SK-N-SH (cell line): Measurements from ENCODE around the gene KLHDC3.

ENCODE experiments used
- POLR2AphosphoS5 ChIP-seq: IDR thresholded peaks from 2 replicates; pipeline ENCODE4 v1.6.1; 2012; ENCODE audit warnings: low read depth, low read length
- SIN3A ChIP-seq: IDR thresholded peaks from 2 replicates; pipeline ENCODE4 v1.6.1; 2012; ENCODE audit warnings: low read depth, mild to moderate bottlenecking, low read length, moderate library complexity, borderline replicate concordance
- TF ChIP-seq, protein P1 (sequence below): fragments of 200-600 bp; sonication (generic); IDR thresholded peaks from 2 replicates; pipeline ENCODE4 v1.6.1; 2017; ENCODE audit warnings: antibody characterized with exemption, mild to moderate bottlenecking, moderate library complexity
- TF ChIP-seq, protein P2 (sequence below): IDR thresholded peaks from 2 replicates; pipeline ENCODE4 v1.6.1; 2012; ENCODE audit warnings: mild to moderate bottlenecking, low read depth, low read length, moderate library complexity

DNA sequence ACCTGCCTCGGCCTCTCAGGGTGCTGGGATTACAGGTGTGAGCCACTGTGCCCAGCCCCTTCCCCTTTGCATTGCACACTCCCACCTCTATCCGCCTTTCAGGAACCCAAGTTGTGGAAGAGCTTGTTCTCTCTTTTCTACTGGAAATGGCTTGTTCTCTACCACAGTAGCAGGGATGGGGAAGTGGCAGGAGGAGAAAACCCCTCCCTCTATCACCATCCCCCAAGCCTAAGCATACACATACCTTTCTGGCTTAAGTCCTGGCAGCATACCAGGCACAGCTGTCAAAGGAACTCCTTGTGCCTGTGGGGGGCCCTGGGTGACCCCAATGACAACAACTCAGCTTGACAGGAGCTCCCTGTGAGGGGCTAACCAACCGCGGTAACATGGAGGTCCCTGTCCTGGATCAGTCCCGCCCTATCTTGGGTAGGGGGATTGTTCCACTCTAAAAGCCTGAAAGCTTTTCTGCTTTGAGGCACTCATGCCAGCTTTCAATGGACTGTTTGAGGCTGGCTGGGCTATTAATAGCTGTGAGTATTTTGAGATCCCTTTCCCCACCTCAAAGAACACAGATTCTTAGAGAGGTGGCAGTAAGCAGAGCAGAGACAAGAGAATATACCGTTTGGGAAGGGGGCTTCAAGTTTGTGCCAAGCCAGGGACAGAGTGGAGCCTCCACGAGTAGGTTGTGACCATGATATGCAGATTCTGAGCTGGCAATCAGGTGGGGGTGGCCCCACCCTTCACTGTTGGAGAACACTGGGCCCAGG lies 2.3 kb downstream of the KLHDC3 start:
- TF ChIP-seq SIN3A (no peak), POLR2AphosphoS5 (no peak)
- TF ChIP-seq, protein P1, sequence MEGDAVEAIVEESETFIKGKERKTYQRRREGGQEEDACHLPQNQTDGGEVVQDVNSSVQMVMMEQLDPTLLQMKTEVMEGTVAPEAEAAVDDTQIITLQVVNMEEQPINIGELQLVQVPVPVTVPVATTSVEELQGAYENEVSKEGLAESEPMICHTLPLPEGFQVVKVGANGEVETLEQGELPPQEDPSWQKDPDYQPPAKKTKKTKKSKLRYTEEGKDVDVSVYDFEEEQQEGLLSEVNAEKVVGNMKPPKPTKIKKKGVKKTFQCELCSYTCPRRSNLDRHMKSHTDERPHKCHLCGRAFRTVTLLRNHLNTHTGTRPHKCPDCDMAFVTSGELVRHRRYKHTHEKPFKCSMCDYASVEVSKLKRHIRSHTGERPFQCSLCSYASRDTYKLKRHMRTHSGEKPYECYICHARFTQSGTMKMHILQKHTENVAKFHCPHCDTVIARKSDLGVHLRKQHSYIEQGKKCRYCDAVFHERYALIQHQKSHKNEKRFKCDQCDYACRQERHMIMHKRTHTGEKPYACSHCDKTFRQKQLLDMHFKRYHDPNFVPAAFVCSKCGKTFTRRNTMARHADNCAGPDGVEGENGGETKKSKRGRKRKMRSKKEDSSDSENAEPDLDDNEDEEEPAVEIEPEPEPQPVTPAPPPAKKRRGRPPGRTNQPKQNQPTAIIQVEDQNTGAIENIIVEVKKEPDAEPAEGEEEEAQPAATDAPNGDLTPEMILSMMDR = no peak
- TF ChIP-seq, protein P2, sequence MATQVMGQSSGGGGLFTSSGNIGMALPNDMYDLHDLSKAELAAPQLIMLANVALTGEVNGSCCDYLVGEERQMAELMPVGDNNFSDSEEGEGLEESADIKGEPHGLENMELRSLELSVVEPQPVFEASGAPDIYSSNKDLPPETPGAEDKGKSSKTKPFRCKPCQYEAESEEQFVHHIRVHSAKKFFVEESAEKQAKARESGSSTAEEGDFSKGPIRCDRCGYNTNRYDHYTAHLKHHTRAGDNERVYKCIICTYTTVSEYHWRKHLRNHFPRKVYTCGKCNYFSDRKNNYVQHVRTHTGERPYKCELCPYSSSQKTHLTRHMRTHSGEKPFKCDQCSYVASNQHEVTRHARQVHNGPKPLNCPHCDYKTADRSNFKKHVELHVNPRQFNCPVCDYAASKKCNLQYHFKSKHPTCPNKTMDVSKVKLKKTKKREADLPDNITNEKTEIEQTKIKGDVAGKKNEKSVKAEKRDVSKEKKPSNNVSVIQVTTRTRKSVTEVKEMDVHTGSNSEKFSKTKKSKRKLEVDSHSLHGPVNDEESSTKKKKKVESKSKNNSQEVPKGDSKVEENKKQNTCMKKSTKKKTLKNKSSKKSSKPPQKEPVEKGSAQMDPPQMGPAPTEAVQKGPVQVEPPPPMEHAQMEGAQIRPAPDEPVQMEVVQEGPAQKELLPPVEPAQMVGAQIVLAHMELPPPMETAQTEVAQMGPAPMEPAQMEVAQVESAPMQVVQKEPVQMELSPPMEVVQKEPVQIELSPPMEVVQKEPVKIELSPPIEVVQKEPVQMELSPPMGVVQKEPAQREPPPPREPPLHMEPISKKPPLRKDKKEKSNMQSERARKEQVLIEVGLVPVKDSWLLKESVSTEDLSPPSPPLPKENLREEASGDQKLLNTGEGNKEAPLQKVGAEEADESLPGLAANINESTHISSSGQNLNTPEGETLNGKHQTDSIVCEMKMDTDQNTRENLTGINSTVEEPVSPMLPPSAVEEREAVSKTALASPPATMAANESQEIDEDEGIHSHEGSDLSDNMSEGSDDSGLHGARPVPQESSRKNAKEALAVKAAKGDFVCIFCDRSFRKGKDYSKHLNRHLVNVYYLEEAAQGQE = no peak
